Astrocyte (in vitro differentiated cells and primary cell): ENCODE data around the gene ASIC3.

ENCODE experiments used
- CTCF ChIP-seq: IDR thresholded peaks from 2 replicates; pipeline ENCODE4 v1.5.1; 2011; ENCODE audit warnings: low read depth, mild to moderate bottlenecking, inconsistent platforms, low read length, moderate library complexity; ENCODE audit not compliant: insufficient read depth
- EZH2 ChIP-seq: IDR thresholded peaks from 2 replicates; pipeline ENCODE4 v1.6.1; 2012; ENCODE audit warnings: mild to moderate bottlenecking, low read length, inconsistent platforms; ENCODE audit not compliant: insufficient read depth

DNA sequence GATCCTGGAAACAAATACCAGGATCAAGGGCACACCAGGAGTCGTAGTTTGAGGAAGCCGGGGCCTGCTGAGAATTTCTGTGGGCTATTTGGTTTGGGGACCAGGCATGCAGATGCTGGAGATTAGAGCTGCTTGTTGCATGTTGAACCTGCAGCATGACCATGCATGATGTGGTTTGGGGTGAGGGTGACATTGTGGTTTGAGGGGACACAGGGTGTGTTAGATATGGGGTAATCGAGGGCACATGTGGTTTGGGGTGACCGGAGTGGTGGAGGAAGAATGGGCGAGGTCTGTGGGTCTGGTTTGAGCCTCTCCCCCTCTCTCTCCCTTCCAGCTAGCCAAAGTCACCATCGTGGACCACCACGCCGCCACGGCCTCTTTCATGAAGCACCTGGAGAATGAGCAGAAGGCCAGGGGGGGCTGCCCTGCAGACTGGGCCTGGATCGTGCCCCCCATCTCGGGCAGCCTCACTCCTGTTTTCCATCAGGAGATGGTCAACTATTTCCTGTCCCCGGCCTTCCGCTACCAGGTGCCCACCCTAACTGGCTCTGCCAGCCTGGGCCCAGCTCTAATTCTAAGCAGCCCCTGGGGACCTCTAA is 47.3 kb upstream of the ASIC3 start:
- no peak for TF ChIP-seq CTCF
- no peak for TF ChIP-seq EZH2
